HG03558 (cell line): Measurements from ENCODE around the gene CD22.
"Not testable (repeated sequence)": the region's sequence is repeated elsewhere in the genome, so short reads cannot be mapped to it uniquely, and the experiment has no call there.

Experiments
- ATAC-seq: cut with Tn5 transposase; IDR thresholded peaks from one replicate; pipeline ENCODE4 v1.9.1; 2021; ENCODE audit warnings: moderate number of reproducible peaks; ENCODE audit not compliant: unreplicated experiment; ENCODE audit errors: extremely low read depth

The CD22 gene

DNA sequence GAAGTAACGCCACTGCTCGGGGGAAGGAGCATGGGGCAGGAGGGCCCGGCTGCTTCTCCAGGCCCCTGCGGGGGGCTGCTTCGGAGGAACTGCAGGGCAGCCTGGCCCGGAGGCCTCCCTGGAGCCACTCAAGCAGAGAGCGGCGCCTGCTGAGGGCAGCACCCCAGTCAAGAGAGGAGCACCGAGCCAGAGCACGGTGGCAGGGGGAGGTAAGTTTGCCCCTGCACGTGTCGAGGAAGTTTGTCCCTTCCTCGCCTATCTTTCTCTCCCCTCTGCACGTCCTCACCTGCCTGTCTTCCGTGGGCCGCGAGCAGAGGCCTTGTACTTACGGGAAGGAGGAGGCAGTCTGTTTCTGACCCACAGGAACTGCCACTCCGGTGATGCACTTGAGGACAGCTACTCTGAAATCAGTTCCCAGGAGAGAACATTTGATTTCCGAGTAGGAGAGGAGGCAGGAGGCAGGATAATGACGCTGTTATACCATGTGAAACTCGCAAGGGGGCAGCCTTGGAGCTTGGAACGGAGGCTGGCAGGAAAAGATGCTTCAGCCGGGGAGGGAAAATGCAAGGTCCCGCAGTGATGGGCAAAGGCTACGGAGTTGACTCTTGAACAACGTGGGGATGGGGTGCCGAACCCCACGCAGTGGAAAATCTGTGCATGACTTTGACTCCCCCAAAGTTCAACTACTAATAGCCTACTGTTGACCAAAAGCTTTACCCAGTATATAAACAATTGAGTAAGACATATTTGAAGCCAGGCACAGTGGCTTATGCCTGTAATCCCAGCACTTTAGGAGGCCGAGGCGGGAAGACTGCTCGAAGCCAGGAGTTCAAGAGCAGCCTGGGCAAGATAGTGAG lies 23.7 kb downstream of the CD22 start:
- ATAC-seq: no peak

DNA sequence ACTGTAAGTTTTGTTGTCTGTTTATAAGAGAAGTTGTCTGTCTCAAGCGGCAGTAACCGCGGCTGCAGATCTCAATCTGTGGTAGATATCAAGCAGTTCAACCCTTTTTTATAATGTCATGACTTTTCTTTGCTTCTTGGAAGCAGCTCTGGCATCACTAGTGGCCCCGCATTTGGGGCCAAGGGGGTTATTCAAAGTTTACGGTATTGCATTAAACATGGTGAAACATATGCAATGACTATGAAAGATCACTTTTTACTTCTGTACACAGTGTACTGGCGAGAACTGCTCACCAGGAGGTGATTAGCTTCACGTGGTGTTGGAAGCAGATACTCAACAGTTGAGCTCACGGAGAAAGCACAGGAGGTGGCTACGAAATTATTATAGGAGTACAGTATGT lies 24.6 kb downstream of the CD22 start:
- ATAC-seq: no peak

DNA sequence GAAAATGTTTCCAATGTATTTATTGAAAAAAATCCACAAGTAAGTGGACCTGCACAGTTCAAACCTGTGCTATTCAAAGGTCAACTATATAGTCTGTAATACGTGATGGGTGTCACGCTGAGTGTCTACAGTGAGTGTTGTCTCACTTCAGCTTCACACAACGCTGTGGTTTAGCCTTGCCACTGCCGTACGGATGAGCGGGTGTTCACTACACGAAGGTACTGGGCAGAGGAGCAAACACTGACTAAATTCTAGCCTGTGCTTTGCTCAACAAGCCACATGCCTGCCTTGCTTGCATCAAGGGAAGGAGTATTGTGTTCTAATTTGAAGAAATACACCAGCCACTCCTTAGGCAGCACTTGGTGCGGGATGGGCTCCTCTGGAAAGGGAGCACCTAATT lies 25.9 kb downstream of the CD22 start:
- ATAC-seq: no peak

DNA sequence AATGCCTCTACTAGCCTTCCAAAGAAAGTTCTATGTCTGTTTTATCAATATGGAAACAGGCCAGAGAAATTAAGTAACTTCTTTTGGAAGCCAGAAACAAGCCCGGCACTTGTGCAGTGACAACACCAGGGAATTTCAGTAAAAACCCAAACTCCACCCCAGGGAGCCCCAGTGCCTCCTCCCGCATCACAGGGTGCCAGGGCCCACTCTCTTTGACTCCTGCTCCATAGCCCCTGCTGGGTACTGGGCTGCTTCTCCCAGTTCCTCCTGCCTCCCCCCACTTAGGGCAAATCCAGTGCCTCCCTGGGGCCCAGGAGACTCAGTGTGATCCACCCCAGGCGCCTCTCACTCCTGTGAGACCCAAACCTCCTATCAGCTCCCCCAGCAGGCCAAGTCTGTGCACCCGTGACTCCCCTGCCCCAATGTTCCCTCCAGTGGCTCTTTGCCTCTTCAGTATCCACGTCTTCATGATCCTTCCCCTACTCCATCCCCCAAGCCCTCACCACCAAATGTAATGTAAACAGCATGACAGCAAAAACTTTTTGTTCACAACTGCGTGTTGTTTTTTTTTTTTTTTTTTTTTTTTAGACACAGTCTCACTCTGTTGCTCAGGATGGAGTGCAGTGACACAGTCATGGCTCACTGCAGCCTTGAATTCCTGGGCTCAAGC lies 26.9 kb downstream of the CD22 start:
- no peak for ATAC-seq

- ATAC-seq: no peak
These were observed 29.0 kb downstream of the CD22 start, which contains the start of gene FFAR3 for GRCh38 chr19:35357867-35358573. Gene FFAR3 (plus strand): TSS chr19:35358460. CDS start chr19:35358891, 431 bp downstream.

GRCh38 chr19:35358834-35359233 lies 29.8 kb downstream of the CD22 start:
- not testable (repeated sequence) for ATAC-seq

GRCh38 chr19:35359395-35359794 lies 30.4 kb downstream of the CD22 start:
- ATAC-seq: not testable (repeated sequence)

DNA sequence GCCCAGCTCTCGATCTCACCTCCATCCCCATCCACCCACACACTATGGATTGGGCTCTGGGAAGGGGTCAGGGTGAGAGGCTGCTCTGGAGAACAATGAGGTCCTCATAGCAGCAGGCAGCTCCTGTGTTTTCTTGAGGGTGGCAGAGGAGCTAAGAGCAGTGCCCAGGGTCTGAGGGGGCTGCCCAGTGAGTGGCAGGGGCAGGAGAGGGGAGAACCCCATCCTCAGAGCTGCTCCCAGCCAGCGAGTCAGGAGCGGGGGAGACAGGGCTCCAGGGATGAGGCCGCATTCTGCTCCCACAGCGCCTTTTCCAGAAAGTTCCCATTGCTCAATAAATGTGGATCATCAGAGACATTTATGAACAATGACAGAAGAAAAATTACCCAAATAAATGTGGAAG lies 31.1 kb downstream of the CD22 start:
- not testable (repeated sequence) for ATAC-seq

- no peak for ATAC-seq
These were observed 32.0 kb downstream of the CD22 start for GRCh38 chr19:35360880-35361420.

DNA sequence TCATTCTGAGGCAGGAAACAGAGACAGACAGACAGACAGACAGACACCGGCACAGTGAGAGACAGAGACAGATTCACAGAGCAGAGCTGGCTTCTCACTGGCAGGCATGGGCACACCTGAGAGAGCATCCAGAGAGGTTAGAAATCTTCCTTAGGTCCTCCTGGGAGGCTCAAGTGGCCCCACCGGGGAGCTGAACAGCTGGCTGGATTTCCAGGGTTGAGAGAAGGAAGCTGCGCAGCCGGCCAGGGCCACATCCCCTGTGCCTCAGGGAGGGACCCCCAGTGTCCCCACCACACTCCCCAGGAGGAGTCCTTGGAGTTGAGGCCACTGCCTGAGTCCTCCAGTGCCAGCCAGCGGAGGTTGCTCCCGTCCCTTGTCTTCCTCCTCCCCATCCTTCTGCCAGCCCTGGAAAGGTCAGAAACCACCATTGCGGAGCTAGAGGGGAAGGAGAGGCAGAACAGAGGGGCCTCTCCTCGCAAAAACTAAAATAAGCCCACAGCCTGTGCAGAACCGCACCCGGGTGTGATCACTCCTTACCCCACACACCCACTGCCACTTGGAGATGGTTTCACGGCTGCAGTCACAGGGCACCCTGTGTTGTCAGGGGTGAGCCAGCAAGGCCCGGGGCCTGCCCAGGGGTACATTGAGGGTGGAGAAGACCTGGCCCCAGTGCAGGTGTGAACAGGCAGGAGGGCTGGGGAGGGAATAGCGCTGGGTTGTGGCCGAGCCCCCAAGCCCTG lies 33.4 kb downstream of the CD22 start:
- no peak for ATAC-seq

DNA sequence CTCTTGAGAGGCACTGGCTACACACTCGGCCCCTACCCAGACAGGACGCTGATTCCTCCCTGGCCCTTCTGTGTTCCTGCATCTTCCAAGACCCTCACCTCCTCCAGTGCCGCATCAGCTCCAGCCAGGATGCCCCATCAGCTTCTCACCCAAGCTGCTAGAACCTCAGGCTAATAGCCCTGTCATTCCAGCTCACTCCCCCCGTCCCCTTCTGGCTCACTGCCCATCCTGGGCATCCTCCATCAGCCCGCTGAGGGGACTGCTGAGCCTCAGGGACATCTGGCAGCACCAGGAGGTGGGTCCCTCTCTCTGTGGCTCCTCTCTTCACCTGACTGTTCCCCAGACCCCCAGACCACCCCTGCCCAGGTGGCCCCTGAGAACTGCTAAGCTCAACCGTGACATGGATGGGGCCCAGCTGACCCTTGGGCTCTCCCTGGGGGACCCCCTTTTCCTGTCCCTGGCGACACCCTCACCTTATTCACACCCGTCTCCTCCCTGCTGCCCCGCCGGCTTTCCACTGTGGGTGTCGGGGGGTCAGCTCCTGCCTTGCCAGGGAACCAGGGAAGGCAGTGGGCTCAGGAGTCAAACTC lies 34.1 kb downstream of the CD22 start:
- no peak for ATAC-seq

- ATAC-seq: no peak
These were observed 34.9 kb downstream of the CD22 start for GRCh38 chr19:35363711-35364425.

DNA sequence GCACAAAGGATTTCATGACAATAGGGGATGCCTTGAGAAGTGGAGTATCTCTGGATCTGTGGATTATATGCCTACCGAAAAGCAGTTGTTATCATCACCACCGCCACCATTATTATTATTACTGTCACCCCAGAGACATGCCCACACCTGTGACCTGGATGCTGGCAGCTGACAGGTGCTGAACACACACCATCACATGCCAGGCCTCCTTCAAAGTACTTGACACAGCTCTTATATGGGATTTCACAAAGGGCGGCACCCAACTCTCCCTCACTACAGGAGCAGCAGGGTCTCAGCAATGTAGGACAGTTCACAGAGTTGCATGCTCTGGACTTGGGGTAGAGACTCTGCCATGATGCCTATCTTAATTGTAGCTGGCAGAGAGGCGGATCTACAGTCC lies 36.3 kb downstream of the CD22 start:
- no peak for ATAC-seq

- ATAC-seq: no peak
These were observed 39.4 kb downstream of the CD22 start for GRCh38 chr19:35368378-35368777.

- no peak for ATAC-seq
These were observed 40.5 kb downstream of the CD22 start for GRCh38 chr19:35369522-35369921.

DNA sequence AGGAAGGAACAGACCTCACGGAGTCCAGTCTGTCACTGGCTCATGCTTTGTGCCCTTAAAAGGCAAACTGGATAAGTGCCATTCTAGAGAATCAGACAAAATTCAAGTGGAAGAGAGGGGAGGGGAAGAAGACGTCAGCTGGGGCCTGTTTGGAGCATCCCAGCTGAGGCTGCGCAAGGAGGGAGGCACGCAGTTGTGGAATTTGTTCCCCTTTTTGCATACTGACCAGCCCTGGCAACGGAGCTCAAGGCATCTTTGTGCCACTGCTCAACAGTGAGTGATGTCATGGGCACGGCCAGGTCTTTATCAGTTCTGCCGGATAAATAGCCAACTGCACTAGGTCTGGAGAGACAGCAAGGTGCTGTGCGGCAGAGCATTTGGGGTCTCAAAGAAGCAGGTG lies 41.7 kb downstream of the CD22 start, which contains the start of gene GPR42:
Gene GPR42, plus strand, starts transcription at position 347 of the 400 bp plus-strand sequence. CDS start 292 bp downstream, outside the sequence.
- no peak for ATAC-seq

DNA sequence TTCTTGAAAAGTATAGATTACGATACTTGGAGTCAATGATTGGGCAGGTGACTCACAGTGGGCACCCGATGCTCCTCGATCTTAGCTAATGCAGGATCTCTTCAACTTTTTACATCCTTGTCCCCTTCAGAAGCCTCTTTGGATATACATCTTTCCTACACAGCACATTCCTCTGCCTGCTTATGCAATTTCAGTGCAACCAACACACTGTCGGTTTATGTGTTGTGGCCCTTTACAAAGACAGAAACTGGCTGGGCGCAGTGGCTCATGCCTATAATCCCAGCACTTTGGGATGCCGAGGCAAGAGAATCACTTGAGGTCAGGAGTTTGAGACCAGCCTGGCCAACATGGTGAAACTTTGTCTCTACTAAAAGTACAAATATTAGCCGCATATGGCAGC lies 44.5 kb downstream of the CD22 start:
- no peak for ATAC-seq

GRCh38 chr19:35374031-35374430 lies 45.0 kb downstream of the CD22 start:
- ATAC-seq: not testable (repeated sequence)
